HCEC 1CT (cell line): Measurements from ENCODE around the gene TADA1.
A peak's percentile ranks its signal among the peaks of the same experiment; 100 is the strongest.
"Not testable (repeated sequence)": the region's sequence is repeated elsewhere in the genome, so short reads cannot be mapped to it uniquely, and the experiment has no call there.

ENCODE experiments used
- DNase-seq: peaks from one replicate; pipeline ENCODE4 v3.0.0-alpha.2; 2017

The TADA1 gene

DNA sequence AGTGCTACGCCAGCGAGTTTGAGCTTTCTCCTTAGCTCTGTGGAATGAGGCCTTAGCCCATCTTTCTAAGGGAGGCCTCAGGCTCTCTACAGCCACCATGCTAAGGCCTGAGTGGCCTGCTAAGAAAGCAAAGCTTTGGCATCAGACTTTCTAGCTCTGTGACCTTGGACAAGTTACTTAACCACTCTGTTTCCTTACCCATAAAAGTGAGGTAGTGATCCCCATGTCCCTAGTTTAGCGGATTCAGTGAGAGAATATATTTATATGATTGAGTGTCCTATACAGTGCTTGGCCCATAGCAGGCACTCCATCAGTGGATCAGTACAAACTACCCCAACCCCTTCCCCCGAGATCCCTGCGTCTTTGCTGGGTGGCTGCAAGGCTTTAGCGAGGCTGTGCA, 32.7 kb downstream of the TADA1 start:
- DNase-seq = no peak

DNA sequence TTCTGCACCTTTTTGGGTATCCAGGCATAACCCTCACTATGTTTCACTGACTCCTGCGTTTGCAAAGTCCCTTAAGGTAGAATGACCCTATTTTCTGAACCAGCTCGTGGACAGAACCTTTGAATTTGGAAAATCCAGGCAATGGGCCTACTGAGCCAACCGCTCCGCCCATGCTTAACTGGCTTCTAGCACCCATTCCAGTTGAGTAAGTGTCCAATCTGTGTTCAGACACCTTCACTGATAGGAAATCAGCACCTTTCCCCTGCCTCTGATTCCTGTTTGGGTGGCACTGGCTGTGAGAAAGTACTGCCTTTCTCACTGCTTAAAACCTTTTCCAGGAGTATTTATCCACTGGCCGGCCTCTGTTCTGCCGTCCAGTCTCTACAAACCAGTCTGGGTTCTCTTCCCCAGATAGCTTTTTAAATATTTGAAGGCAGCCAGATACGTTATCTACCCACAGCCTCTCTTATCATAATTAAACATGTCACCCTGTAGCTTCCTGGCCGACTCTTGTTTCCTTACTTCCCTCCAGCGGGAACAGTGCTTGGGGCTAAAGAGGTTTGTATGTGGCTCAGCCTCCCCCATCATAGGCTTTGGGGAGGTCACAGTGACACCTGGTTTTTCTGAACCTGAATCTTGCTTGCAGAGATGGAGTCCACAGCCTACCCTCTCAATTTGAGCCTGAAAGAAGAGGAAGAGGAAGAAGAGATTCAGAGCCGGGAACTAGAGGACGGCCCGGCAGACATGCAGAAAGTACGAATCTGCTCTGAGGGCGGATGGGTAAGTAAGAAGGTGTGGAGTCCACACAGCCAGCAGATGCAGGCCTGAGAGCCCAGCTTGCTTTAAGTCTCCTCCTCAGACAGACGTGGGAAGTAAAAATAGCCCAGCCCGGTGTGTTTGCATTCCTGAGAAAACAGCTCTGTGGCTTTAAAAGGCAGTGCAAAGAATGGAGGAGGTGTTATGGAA, 35.5 kb downstream of the TADA1 start:
- no peak for DNase-seq

DNA sequence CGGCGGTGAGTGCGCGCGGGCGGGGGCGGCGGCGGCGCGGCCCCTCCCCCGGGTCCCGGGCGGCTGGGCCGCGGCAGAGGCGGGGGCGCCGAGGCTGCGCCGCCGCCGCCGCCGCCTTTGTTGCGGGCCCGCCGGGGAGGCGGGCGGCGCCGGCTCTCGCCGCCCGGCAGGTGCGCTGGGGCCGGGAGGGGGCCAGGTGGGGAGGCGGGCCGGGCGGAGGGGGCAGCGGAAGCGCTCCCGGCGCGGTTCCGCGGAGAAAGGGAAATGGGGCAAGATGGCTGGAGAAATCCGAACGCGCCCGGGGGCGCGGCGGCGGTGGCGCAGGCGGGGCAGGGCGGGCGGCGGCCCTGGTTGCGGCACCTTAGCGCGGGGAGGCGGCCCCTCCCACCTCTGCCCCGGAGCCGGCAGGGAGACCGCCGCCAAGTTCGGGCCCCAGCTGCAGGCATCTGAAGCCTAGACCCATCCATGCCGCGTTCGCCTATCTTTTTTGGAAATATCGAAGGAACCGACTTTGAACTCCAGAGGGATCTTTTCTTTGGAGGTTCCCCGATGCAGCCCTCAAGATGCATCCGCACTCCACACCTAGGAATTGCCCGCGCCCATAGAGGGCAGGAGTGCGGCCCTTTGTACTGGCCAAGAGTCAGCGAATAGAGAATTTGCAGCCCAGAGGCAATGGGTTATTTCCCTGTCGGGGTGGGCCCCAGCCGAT, 36.3 kb downstream of the TADA1 start:
- peak; percentile 25 for DNase-seq

DNA sequence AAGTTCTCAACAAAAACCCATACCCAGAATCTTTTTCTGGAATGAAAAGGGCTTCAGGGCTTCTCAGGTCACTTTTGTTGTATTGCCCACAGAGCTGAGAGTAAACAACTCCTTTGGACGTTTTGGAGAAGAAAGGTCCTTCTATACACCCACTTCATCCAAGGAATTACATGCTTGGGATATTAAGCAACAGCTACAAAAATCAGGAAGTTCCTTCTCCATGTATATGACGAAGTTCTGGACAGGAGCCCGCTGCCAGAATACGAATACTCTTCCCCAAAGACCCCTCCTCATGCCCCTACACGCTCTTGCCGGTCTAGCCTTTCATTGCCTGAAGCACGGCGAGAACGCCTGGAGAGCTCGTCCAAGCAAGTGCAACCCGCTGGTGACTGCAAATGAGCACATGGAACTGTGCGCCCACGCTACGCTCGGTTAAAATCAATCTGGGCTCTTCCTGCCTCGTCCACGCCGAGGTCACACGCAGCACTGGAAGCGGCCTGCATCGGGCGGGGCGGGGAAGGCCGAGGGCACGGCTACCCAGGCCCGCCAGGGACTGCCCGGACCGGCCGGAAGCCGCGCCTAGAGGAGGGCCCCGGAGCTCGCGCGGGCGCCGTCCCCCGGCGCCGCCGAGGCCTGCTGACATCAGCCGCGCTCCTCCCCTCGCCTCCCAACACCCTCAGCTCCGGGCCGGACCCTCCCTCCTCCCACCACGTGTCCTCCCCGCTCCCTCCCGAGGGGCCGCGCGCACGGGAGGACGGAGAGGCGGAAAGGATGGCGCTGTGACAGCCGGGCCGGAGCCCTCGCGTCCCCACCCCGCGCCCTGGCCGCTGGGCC, 37.1 kb downstream of the TADA1 start, which contains the start of gene POGK:
Gene POGK, plus strand, starts transcription at position 710 of the 834 bp plus-strand sequence. CDS start 1,482 bp downstream, outside the sequence.
- peak; percentile 87 for DNase-seq

DNA sequence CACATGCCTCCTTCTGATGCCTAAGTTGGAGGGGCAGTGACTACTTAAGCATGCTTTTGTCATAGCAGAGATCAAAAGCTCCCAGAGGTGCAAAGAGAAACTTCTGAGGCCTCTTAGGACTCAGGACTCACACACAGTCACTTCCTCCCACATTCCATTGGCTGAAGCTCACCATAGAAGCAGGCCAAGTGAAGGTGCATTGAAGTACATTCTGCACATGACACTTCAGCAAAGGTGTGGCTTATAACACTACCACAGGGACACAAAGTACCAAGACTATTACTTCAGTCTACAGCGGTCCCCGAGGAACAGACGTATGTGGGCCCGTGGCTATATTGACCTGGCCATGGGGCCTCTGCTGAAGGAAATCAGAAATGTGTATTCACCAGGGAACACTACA, 39.3 kb downstream of the TADA1 start:
- no peak for DNase-seq

DNA sequence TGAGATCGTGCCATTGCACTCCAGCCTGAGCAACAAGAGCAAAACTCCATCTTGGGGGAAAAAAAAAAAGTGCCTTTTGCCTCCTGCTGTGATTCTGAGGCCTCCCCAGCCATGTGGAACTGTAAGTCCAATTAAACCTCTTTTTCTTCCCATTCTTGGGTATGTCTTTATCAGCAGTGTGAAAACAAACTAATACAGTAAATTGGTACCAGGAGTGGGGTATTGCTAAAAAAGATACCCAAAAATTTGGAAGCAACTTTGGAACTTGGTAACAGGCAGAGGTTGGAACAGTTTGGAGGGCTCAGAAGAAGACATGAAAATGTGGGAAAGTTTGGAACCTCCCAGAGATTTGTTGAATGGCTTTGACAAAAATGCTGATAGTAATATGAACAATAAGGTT, 46.3 kb downstream of the TADA1 start:
- DNase-seq = not testable (repeated sequence)

DNA sequence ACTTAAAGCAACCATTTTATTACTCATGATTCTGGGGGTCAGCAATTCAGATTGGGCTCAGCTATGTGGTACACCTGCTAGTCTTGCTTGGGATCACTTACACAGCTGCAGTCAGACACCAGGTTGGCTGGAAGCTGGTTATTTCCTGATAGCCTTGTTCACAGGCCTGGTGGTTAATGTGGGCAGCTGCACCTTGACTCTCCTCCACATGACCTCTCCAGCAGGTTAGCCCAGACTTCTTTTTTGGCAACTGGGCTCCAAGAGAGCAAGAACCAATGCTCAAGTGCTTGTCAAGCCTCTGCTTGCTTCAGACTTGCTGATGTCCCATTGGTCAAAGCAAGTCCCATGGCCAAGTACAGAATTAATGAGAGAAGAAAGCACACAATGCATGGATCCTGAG, 48.6 kb downstream of the TADA1 start:
- DNase-seq = no peak

DNA sequence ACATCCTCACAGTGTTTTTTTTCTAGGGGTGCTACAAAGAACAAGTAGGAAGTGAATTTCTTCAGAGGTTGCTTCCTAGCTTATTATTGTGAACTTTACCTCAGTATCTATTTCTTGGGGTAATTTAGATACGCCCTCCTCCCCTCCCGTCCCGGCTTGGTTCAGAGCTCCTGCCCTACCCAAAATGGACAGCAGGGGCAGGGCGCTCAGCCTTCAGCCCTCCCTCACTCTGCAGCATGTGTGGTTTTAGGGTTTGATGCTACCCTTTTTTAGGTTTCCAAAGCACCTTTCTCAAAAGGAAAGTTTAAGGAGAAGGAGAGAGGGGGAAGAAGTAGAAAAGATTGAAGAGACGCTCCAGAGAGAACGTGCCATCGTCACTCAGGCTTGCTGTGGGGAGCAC, 53.7 kb downstream of the TADA1 start:
- no peak for DNase-seq

DNA sequence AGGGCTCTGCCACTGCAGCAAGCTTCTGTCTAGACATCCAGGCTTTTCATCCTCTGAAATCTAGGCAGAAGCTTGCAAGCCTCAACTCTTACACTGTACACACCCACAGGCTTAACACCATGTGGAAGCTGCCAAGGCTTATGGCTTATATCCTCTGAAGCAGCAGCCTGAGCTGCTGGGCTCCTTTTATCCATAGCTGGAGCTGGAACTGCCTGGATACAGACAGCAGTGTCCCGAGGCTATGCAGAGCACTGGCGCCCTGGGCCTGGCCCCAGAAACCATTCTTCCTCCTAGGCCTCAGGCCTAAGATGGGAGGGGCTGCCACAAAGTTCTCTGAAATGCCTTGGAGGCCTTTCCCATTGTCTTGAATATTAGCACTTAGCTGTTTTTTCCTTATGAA, 56.1 kb downstream of the TADA1 start:
- DNase-seq = no peak

DNA sequence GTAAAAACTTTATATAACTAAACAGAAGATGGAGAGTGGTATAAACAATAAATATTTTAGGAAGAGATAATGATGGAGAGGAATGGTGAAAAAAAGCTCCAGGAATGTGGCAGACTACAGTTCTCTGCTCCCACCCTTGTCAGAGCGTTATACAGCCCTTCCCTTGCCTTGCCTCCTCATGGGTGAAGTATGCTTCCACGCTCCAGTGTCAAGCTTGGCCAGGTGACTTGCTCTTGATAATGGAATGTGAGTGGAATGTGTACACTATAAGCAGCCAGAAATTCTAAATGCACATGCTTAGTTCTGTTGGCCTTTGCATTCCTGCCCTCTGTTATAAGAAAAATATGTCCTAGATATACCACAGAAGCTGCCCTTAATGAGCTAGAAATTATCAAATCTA, 61.5 kb downstream of the TADA1 start:
- no peak for DNase-seq

DNA sequence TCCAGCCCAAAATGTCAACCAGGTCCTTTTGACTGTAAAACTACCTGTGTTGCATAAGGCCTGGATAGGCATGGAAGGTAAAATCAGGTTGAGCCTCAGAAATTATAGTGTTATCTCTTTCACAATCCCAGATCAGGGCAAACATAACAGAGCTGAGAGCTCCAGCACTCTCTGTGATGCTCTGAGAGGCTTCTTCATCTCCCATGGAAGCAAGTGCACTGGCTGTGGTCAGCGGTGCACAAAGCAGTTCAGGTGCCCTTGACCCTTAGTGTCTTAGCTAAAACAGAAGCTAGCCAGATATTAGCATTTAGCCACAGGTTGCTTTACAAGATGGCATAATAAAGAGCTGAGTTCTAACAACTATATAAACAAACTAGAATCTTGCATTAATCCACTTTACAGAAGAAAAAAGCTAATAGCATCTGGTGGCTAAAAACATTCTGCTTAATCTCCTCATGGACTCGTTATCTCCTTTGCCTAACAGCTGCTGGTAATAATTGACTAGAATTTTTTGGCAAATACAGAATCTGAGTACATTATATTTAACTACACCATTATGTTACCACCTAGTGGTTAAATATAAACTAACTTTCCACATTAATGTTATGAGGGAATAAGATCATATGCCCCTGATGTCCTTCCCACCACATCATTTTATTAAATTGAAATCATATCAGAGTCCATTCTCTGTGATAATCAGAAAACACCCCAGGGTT, 62.4 kb downstream of the TADA1 start:
- no peak for DNase-seq

DNA sequence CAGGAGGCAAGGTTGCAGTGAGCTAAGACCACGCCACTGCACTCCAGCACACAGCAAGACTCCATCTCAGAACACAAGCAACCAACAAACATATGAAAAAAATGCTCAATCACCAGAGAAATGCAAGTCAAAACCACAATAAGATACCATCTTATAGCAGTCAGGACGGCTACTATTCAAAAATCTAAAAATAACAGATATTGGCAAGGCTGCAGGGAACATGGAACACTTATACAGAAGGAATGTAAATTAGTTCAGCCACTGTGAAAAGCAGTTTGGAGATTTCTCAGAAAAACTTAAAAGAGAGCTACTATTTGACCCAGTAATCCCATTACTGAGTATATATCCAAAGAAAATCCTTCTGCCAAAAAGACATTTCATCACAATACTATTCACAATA, 64.4 kb downstream of the TADA1 start:
- no peak for DNase-seq

DNA sequence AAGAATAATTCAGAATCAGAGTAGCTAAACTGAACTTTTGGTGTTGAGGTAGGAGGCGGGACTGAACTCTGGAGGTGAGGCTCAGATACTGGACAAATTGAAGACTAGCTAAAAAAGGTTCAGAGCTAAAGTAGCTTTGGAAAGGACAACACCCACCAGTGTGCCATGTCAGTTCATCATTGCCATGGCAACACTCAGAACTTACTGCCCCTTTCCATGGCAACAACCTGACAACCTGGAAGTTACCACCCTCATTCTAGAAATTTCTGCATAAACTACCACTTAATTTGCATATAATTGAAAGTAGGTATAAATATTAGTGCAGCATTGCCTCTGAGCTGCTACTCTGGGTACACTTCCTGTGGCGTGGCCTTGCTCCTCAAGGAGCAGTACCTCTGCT, 67.1 kb downstream of the TADA1 start:
- DNase-seq = no peak
